ENCODE measurements around the gene WWOX. TPM values are rescaled to one million over a fixed set of nuclear protein-coding genes. Genes with fewer than 3 reads are reported as not detected.

The WWOX gene
- total RNA-seq, 1 donor from 2014 or later, result 28.2 TPM

DNA sequence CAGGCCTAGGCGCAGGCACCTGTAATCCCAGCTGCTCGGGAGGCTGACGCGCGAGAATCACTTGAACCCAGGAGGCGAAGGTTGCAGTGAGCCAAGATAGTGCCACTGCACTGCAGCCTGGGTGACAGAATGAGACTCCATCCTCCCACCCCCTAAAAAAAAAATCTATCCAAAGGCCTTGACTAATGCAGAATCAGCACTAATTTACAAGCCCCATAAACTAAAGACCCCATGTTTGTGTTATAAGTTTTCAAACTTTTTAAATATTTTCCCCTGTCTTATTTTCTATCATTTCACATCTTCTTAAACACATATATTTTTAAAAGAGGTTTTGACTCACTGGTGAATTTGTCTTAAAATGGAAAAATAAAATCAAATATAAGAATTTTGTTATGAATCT is 713.1 kb downstream of the WWOX start:
- peaks cover 25% of the 10 kb centered on the region for H3K4me1 Mint-ChIP-seq (ENCODE audit: unreplicated experiment)
- no peaks in the 10 kb centered on the region for H3K9me3 Mint-ChIP-seq
- H3K36me3 Mint-ChIP-seq, result no peaks in the 10 kb centered on the region
- H3K27ac Mint-ChIP-seq, result no peak overlapping the region
- no peak for TF ChIP-seq CTCF (conservative IDR thresholded peaks at IDR 0.05)
- no peak overlapping the region for H3K4me3 Mint-ChIP-seq
- H3K27me3 Mint-ChIP-seq, result no peaks in the 10 kb centered on the region
- no peak for DNase-seq (ENCODE audit: extremely low spot score, unreplicated experiment)

GRCh38 chr16:78813661-78814311 is 714.3 kb downstream of the WWOX start:
- no peak for TF ChIP-seq CTCF (conservative IDR thresholded peaks at IDR 0.05)
- Mint-ChIP-seq H3K27ac (peak overlapping the region; percentile 53), H3K4me3 (peak overlapping the region; percentile 7), H3K36me3 (no peaks in the 10 kb centered on the region), H3K4me1 (ENCODE audit: unreplicated experiment) (peaks cover 25% of the 10 kb centered on the region), H3K9me3 (no peaks in the 10 kb centered on the region), H3K27me3 (no peaks in the 10 kb centered on the region)
- DNase-seq (ENCODE audit: extremely low spot score, unreplicated experiment), result no peak

GRCh38 chr16:78815713-78816112 is 716.3 kb downstream of the WWOX start:
- Mint-ChIP-seq H3K4me3 (no peak overlapping the region), H3K36me3 (no peaks in the 10 kb centered on the region), H3K9me3 (no peaks in the 10 kb centered on the region), H3K4me1 (ENCODE audit: unreplicated experiment) (peaks cover 25% of the 10 kb centered on the region), H3K27ac (no peak overlapping the region), H3K27me3 (no peaks in the 10 kb centered on the region)
- TF ChIP-seq CTCF (conservative IDR thresholded peaks at IDR 0.05), result no peak
- no peak for DNase-seq (ENCODE audit: extremely low spot score, unreplicated experiment)

DNA sequence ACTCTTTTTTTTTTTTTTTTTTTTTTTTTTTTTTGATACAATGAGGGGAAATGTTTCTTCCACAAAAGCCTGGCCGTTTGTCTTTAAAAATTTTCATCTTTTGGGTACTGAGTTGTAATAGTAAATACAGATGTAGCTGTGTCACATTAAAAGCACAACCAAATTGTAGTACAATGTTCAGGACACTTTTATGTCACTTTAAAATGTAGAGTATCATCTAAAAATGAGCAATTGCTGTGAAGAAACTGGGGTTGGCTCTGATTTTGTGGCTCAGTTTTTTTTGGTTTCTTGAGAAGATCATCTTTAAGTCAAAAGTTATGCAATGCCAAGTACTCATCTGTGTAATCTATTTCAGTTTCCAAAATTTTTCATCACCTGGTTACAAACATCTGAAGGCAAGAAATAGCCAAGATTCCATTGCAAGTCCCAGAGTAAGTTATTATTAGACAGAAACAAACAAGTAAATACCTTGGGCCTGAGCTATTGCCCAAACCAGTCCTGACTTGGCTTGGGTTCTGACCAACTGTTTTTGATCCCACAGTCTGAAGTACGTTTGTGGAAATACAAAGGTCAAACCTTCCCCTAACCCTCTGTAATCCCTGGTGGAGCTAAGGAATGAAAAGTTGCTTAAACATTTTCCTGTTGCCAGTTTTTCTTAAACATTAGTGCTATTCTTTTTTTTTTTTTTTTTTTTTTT is 717.2 kb downstream of the WWOX start:
- no peak overlapping the region for H3K4me3 Mint-ChIP-seq
- H3K27ac Mint-ChIP-seq, result no peak overlapping the region
- no peaks in the 10 kb centered on the region for H3K9me3 Mint-ChIP-seq
- TF ChIP-seq CTCF (conservative IDR thresholded peaks at IDR 0.05), result no peak
- no peaks in the 10 kb centered on the region for H3K27me3 Mint-ChIP-seq
- H3K4me1 Mint-ChIP-seq (ENCODE audit: unreplicated experiment), result peaks cover 25% of the 10 kb centered on the region
- no peaks in the 10 kb centered on the region for H3K36me3 Mint-ChIP-seq
- no peak for DNase-seq (ENCODE audit: extremely low spot score, unreplicated experiment)

DNA sequence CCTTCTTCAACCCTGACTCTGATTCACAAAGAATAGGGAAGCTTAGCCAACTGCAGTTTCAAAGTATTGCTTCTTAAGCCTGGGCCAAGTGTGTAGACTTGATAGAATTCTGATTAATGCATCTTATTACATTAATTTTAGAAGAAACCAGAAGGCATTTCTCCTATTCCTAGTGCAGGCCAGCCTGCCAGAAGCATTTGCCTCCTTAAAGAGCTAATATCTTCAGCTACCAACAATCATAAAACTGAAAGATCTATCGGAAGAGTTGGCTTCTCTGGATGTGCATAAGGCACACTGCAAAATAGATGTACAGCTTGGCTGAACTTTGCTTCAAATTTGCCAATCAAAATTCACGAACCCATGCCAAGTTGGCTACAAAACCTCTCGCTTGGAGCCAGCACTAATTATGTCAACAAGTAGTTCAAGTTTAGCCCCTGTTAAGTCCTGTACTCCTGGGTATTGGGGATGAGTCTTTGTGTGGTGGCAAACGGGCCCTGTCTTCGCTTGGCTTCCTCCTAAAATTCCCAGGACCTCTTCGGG is 717.8 kb downstream of the WWOX start:
- Mint-ChIP-seq H3K9me3 (no peaks in the 10 kb centered on the region), H3K27me3 (no peaks in the 10 kb centered on the region), H3K4me3 (no peak overlapping the region), H3K27ac (no peak overlapping the region), H3K36me3 (no peaks in the 10 kb centered on the region), H3K4me1 (ENCODE audit: unreplicated experiment) (peaks cover 25% of the 10 kb centered on the region)
- DNase-seq (ENCODE audit: extremely low spot score, unreplicated experiment), result no peak
- no peak for TF ChIP-seq CTCF (conservative IDR thresholded peaks at IDR 0.05)
